Calu3 (cell line): ENCODE data around the gene ATP4A. TPM values are rescaled to one million over a fixed set of nuclear protein-coding genes. Genes with fewer than 3 reads are reported as not detected.

Source experiments
- BruUV-seq: library from RNA; stranded (reverse); fragments of 400-500 nt; replicated peaks from 2 replicates; lab custom pipeline; 2021; lab: Mats Ljungman, UMichigan
- CTCF ChIA-PET: fragments of 300-600 bp; sonication (Branson Sonifier 250); formaldehyde crosslinking; loops from one replicate; lab custom pipeline; 2022; ENCODE audit warnings: antibody characterized with exemption; lab: Charles Lee
- DNase-seq: peaks from one replicate; pipeline ENCODE4 v3.0.0; 2022
- H3K27ac Mint-ChIP-seq: one replicate; pipeline ENCODE4 v1.8.0; 2022; ENCODE audit warnings: mixed read lengths; ENCODE audit not compliant: unreplicated experiment
- H3K27me3 Mint-ChIP-seq: one replicate; pipeline ENCODE4 v1.8.0; 2022; ENCODE audit warnings: mixed read lengths; ENCODE audit not compliant: unreplicated experiment
- H3K36me3 Mint-ChIP-seq: one replicate; pipeline ENCODE4 v1.8.0; 2022; ENCODE audit warnings: mild to moderate bottlenecking, moderate library complexity, mixed read lengths; ENCODE audit not compliant: insufficient read depth, unreplicated experiment
- H3K4me1 Mint-ChIP-seq: one replicate; pipeline ENCODE4 v1.8.0; 2022; ENCODE audit warnings: mild to moderate bottlenecking, low read depth, mixed read lengths; ENCODE audit not compliant: unreplicated experiment
- H3K4me3 Mint-ChIP-seq: one replicate; pipeline ENCODE4 v1.8.0; 2022; ENCODE audit warnings: mild to moderate bottlenecking, low read depth, moderate library complexity, mixed read lengths; ENCODE audit not compliant: unreplicated experiment
- H3K9me3 Mint-ChIP-seq: one replicate; pipeline ENCODE4 v1.8.0; 2022; ENCODE audit warnings: low read depth, mixed read lengths; ENCODE audit not compliant: unreplicated experiment
- intact Hi-C: fragments of 100-400 bp; cut with micrococcal nuclease; formaldehyde crosslinking; loops from one replicate; pipeline ENCODE4 v1.10.0; 2022; ENCODE audit not compliant: unreplicated experiment
- total RNA-seq: library from RNA; stranded (reverse); gene quantifications from 2 replicates; pipeline ENCODE4 v1.2.3, GENCODE V29; 2022
- TF ChIP-seq, protein P1 (sequence below): fragments of 200-600 bp; IDR thresholded peaks from one replicate; pipeline ENCODE4 v1.8.0; 2022; ENCODE audit warnings: antibody characterized with exemption; ENCODE audit not compliant: unreplicated experiment

Gene ATP4A
- total RNA-seq, 1 experiment from 2014 or later: not detected

DNA sequence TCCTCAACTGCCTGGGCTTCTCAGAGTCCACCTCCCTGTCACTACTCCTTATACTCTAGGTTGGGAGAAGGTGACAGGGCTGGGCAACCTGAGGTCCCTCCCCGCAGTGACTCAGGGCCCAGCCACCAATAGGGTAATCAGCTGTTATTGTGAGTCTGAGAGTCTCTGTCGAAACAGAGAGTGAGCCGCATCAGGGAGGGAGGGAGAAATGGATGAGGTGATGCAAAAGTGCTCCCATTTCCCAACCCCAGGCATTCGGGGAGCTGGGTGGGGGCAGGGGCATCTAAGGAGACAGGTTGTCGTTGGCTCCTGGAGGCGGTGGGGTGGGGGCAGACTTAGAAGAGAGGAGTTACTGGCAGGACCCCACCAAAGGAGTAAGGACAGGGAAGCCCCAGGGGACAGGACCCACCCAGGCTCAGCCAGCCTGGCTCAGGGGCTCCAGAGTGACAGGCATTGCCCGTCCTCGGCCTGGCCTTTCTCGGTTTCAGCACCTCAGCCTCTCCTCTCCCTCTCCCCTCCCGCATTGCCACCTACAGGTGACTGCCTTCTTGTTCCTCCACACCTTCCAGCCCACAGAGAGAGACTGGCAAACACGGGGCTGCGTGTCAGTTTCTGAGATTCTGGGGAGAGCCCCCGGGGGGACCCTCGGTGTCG is 49.7 kb downstream of the ATP4A start, which contains the start of gene DMKN:
TSS of gene DMKN (minus strand) at position 22 of the 654 bp plus-strand sequence. CDS start 174 bp downstream, outside the sequence.
- intact Hi-C loops: loop anchor here (5.0 kb wide), 1 partner anchor 34 kb away; the partner anchor contains the start of gene TMEM147
- TF ChIP-seq, protein P1, sequence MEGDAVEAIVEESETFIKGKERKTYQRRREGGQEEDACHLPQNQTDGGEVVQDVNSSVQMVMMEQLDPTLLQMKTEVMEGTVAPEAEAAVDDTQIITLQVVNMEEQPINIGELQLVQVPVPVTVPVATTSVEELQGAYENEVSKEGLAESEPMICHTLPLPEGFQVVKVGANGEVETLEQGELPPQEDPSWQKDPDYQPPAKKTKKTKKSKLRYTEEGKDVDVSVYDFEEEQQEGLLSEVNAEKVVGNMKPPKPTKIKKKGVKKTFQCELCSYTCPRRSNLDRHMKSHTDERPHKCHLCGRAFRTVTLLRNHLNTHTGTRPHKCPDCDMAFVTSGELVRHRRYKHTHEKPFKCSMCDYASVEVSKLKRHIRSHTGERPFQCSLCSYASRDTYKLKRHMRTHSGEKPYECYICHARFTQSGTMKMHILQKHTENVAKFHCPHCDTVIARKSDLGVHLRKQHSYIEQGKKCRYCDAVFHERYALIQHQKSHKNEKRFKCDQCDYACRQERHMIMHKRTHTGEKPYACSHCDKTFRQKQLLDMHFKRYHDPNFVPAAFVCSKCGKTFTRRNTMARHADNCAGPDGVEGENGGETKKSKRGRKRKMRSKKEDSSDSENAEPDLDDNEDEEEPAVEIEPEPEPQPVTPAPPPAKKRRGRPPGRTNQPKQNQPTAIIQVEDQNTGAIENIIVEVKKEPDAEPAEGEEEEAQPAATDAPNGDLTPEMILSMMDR: peak; percentile 25
- H3K4me1 Mint-ChIP-seq: peaks cover 14% of the 10 kb centered on the region
- no peaks in the 10 kb centered on the region for H3K9me3 Mint-ChIP-seq
- DNase-seq: peak; percentile 54
- peaks cover 32% of the 10 kb centered on the region for H3K27me3 Mint-ChIP-seq
- H3K36me3 Mint-ChIP-seq: peaks cover 22% of the 10 kb centered on the region
- no peak within 1 kb of the TSS for H3K27ac Mint-ChIP-seq
- CTCF ChIA-PET: interaction anchor here (0.6 to 0.7 kb wide), 2 partner anchors 21 to 234 kb away, joined by 5 read pairs; no protein-coding TSS in a partner anchor
- peak within 1 kb of the TSS; percentile 1 for H3K4me3 Mint-ChIP-seq
- no TSS peak for BruUV-seq

DNA sequence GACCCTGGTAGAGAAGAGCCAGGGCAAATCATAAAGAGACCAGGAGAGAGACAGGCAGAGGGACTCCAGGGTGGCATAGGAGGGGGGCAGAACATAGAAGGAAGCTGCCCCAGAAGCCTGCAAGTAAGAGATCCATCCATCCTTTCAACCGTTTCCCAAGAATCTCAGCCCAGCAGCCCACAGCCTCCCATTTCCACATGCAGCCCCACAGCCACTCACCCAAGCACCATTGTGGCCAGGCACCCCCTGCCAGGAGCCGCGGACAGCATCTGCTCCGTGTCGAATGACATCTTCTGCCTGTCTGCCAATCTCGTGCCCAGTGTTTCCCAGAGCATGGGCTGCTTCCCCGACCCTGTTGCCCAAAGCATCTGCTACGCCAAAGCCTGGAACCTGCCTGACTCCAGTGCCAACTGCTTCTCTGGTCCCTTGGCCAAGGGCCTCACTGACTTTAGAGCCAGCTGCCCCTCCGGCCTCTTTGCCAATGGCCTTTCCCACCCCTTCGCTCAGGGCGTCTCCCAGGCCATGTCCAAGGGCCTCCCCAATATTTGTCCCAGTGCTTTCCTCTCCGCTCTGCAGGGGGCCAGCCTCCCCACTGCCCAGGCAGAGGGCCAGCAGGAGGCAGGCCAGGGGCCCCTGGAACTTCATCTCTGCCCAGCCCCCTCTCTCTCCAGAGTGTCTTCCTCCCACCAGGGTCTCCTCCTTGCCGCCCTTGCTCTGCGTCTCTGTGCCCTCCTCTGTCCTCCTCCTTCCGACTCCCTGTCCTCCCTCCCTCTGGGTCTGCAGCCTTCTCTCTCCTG is 50.4 kb downstream of the ATP4A start:
- H3K27me3 Mint-ChIP-seq: peaks cover 31% of the 10 kb centered on the region
- H3K27ac Mint-ChIP-seq: no peak overlapping the region
- TF ChIP-seq, protein P1: no peak
- CTCF ChIA-PET: interaction anchor here (0.6 to 0.7 kb wide), 2 partner anchors 21 to 235 kb away, joined by 5 read pairs; no protein-coding TSS in a partner anchor
- DNase-seq: no peak
- BruUV-seq: no TSS peak
- H3K4me3 Mint-ChIP-seq: no peak overlapping the region
- intact Hi-C loops: loop anchor here (5.0 kb wide), 1 partner anchor 34 kb away; the partner anchor contains the start of gene TMEM147
- peaks cover 26% of the 10 kb centered on the region for H3K36me3 Mint-ChIP-seq
- no peaks in the 10 kb centered on the region for H3K9me3 Mint-ChIP-seq
- H3K4me1 Mint-ChIP-seq: peaks cover 20% of the 10 kb centered on the region

GRCh38 chr19:35511337-35511736 is 52.1 kb downstream of the ATP4A start:
- Mint-ChIP-seq H3K9me3 (no peaks in the 10 kb centered on the region), H3K27me3 (peaks cover 31% of the 10 kb centered on the region), H3K4me3 (no peak overlapping the region), H3K4me1 (peaks cover 20% of the 10 kb centered on the region), H3K27ac (no peak overlapping the region), H3K36me3 (peaks cover 31% of the 10 kb centered on the region)
- intact Hi-C loops: loop anchor here (5.0 kb wide), 1 partner anchor 36 kb away; the partner anchor contains the start of gene TMEM147
- CTCF ChIA-PET: no interaction called here
- no TSS peak for BruUV-seq
- DNase-seq: no peak
- TF ChIP-seq, protein P1: no peak

GRCh38 chr19:35510626-35510964 is 52.9 kb downstream of the ATP4A start:
- DNase-seq: no peak
- Mint-ChIP-seq H3K27me3 (peaks cover 31% of the 10 kb centered on the region), H3K9me3 (no peaks in the 10 kb centered on the region), H3K4me1 (peaks cover 20% of the 10 kb centered on the region), H3K27ac (peak overlapping the region; percentile 94), H3K4me3 (peak overlapping the region; percentile 93), H3K36me3 (peaks cover 38% of the 10 kb centered on the region)
- BruUV-seq: no TSS peak
- TF ChIP-seq, protein P1: no peak
- CTCF ChIA-PET: interaction anchor here (0.5 to 2.3 kb wide), 16 partner anchors 10 to 234 kb away, joined by 3 to 14 read pairs (median 4); partner anchors contain the start of genes COX6B1, HAUS5 and U2AF1L4
- intact Hi-C loops: loop anchor here (5.0 kb wide), 1 partner anchor 37 kb away; the partner anchor contains the start of gene TMEM147
